Rectal smooth muscle tissue (tissue), 1 donor: ENCODE data around the gene CPEB4.

Experiments
- H3K27ac ChIP-seq: one replicate; pipeline ENCODE4 v1.7.0; 2013; ENCODE audit warnings: low read depth, low read length, inconsistent platforms
- H3K27me3 ChIP-seq: one replicate; pipeline ENCODE4 v1.7.0; 2013; ENCODE audit warnings: low read length; ENCODE audit not compliant: control insufficient read depth, insufficient read depth
- H3K36me3 ChIP-seq: one replicate; pipeline ENCODE4 v1.7.0; 2013; ENCODE audit warnings: low read length; ENCODE audit not compliant: control insufficient read depth, insufficient read depth
- H3K4me1 ChIP-seq: one replicate; pipeline ENCODE4 v1.7.0; 2013; ENCODE audit warnings: low read length; ENCODE audit not compliant: control insufficient read depth, insufficient read depth
- H3K4me3 ChIP-seq: one replicate; pipeline ENCODE4 v1.7.0; 2013; ENCODE audit warnings: low read length
- H3K9ac ChIP-seq: one replicate; pipeline ENCODE4 v1.7.0; 2013; ENCODE audit warnings: low read length

Gene CPEB4

GRCh38 chr5:173997331-173997730 is 109.2 kb downstream of the CPEB4 start:
- Histone ChIP-seq H3K9ac (no peak overlapping the region), H3K4me3 (no peak overlapping the region), H3K27ac (no peak overlapping the region), H3K27me3 (no peaks in the 10 kb centered on the region), H3K4me1 (no peaks in the 10 kb centered on the region), H3K36me3 (no peaks in the 10 kb centered on the region)

- H3K27ac ChIP-seq: no peak overlapping the region
- H3K9ac ChIP-seq: no peak overlapping the region
- no peaks in the 10 kb centered on the region for H3K27me3 ChIP-seq
- no peaks in the 10 kb centered on the region for H3K36me3 ChIP-seq
- no peaks in the 10 kb centered on the region for H3K4me1 ChIP-seq
- H3K4me3 ChIP-seq: no peak overlapping the region
Observed at GRCh38 chr5:173998531-173998930, 110.4 kb downstream of the CPEB4 start.

- Histone ChIP-seq H3K36me3 (no peaks in the 10 kb centered on the region), H3K27me3 (no peaks in the 10 kb centered on the region), H3K4me3 (no peak overlapping the region), H3K9ac (no peak overlapping the region), H3K27ac (no peak overlapping the region), H3K4me1 (no peaks in the 10 kb centered on the region)
Observed at GRCh38 chr5:174000076-174000475, 111.9 kb downstream of the CPEB4 start.

GRCh38 chr5:174003795-174004194 is 115.6 kb downstream of the CPEB4 start:
- H3K4me1 ChIP-seq: no peaks in the 10 kb centered on the region
- H3K36me3 ChIP-seq: no peaks in the 10 kb centered on the region
- H3K4me3 ChIP-seq: no peak overlapping the region
- H3K27me3 ChIP-seq: no peaks in the 10 kb centered on the region
- H3K9ac ChIP-seq: no peak overlapping the region
- H3K27ac ChIP-seq: no peak overlapping the region

- Histone ChIP-seq H3K27me3 (no peaks in the 10 kb centered on the region), H3K36me3 (no peaks in the 10 kb centered on the region), H3K9ac (no peak overlapping the region), H3K4me3 (no peak overlapping the region), H3K4me1 (no peaks in the 10 kb centered on the region), H3K27ac (no peak overlapping the region)
Observed at GRCh38 chr5:174008922-174009321, 120.8 kb downstream of the CPEB4 start.

GRCh38 chr5:174010365-174010764 is 122.2 kb downstream of the CPEB4 start:
- Histone ChIP-seq H3K4me3 (no peak overlapping the region), H3K4me1 (no peaks in the 10 kb centered on the region), H3K36me3 (no peaks in the 10 kb centered on the region), H3K9ac (no peak overlapping the region), H3K27ac (no peak overlapping the region), H3K27me3 (no peaks in the 10 kb centered on the region)

- Histone ChIP-seq H3K4me1 (no peaks in the 10 kb centered on the region), H3K4me3 (no peak overlapping the region), H3K27ac (no peak overlapping the region), H3K36me3 (no peaks in the 10 kb centered on the region), H3K27me3 (no peaks in the 10 kb centered on the region), H3K9ac (no peak overlapping the region)
Observed at GRCh38 chr5:174011441-174011840, 123.3 kb downstream of the CPEB4 start.
